Fibroblast of skin of right biceps (primary cell): ENCODE results near the gene CSF1R.

Experiments used
- DNase-seq: peaks from one replicate; pipeline ENCODE4 v3.0.0-alpha.2; 2013

The CSF1R gene

GRCh38 chr5:150085950-150086715 is at the start of gene CSF1R:
TSS of gene CSF1R (minus strand) at chr5:150086554. CDS start at chr5:150086427, 127 bp downstream.
- no peak for DNase-seq

GRCh38 chr5:150135557-150136304 is 49.4 kb upstream of the CSF1R start:
- no peak for DNase-seq

- no peak for DNase-seq
Observed at GRCh38 chr5:150134198-150134588, 47.8 kb upstream of the CSF1R start.

GRCh38 chr5:150133581-150134197 is 47.3 kb upstream of the CSF1R start:
- DNase-seq = no peak

- DNase-seq = no peak
Observed at GRCh38 chr5:150132740-150133139, 46.4 kb upstream of the CSF1R start.

- no peak for DNase-seq
Observed at GRCh38 chr5:150131978-150132694, 45.8 kb upstream of the CSF1R start.

- no peak for DNase-seq
Observed at GRCh38 chr5:150131461-150131860, 45.1 kb upstream of the CSF1R start.

GRCh38 chr5:150130493-150130922 is 44.2 kb upstream of the CSF1R start:
- no peak for DNase-seq

GRCh38 chr5:150129813-150130492 is 43.6 kb upstream of the CSF1R start:
- peak; percentile 53 for DNase-seq

GRCh38 chr5:150129454-150129812 is 43.1 kb upstream of the CSF1R start:
- DNase-seq = no peak

- no peak for DNase-seq
Observed at GRCh38 chr5:150126921-150127265, 40.5 kb upstream of the CSF1R start.

- DNase-seq = no peak
Observed at GRCh38 chr5:150126199-150126920, 40.0 kb upstream of the CSF1R start.

- no peak for DNase-seq
Observed at GRCh38 chr5:150125334-150125733, 39.0 kb upstream of the CSF1R start.

- DNase-seq = no peak
Observed at GRCh38 chr5:150124596-150124995, 38.2 kb upstream of the CSF1R start.

GRCh38 chr5:150124111-150124557 is 37.8 kb upstream of the CSF1R start:
- no peak for DNase-seq

- DNase-seq = no peak
Observed at GRCh38 chr5:150123542-150123941, 37.2 kb upstream of the CSF1R start.

- DNase-seq = no peak
Observed at GRCh38 chr5:150122536-150123481, 36.5 kb upstream of the CSF1R start.

- no peak for DNase-seq
Observed at GRCh38 chr5:150122158-150122510, 35.8 kb upstream of the CSF1R start.

- DNase-seq = no peak
Observed at GRCh38 chr5:150121448-150122157, 35.2 kb upstream of the CSF1R start.
